Cerebellar nuclear complex (tissue), 1 donor: ENCODE results near the gene ZNF670.
"Not testable (repeated sequence)": the region's sequence is repeated elsewhere in the genome, so short reads cannot be mapped to it uniquely, and the experiment has no call there.

Experiments used
- DNase-seq, 2 experiments: peaks; one replicate each; lab custom pipeline; 2025; lab: John Stamatoyannopoulos, UW

Gene ZNF670

DNA sequence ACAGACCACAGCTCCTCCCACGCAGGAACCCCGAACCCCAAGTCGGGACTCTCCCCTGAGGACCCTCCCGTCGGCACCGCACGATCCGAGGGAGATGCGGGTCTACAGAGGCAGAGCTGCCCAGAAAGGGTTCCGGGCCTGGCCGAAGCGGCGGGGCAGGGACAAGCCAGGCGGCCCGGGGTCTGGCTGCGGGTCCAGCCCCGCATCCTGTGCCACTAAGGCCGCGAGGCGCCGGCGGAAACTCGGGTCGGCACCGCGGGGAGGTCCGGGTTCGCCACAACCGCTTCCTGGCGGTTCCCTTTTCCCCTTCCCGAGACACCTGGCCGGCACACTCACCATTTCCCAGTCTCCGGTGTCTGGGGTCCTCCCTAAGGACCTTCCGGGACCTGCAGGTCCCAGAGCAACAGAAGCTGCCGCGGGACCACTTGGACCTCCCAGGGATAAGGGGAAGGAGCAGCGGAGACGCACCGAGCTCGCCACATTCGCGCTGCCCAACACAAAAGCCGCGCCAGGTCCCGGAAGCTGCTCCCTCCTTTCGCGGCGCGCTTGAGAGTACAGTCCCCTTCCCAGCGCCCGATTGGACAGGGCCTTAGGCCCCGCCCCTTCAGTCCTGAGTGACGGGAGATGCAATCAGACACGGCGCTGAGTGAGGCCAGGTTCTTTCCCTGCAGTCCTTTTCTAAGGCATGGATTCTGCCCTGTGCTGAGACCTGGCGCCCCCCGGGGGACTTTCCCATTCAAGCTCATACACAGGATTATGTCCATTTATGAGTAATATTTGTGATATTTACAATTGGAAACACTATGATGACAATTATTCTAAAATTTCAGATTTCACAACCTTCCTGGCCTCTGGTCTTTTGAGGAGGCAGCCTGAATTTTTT lies at the start of gene ZNF670:
Gene ZNF670 (minus strand): TSS at position 554 of the 883 bp plus-strand sequence. CDS start 215 bp downstream, at position 339.
- DNase-seq: peak; percentile 69 to 97

GRCh38 chr1:247127519-247128282 lies 49.1 kb upstream of the ZNF670 start:
- not testable (repeated sequence) for DNase-seq

GRCh38 chr1:247126601-247127000 lies 48.0 kb upstream of the ZNF670 start:
- DNase-seq: not testable (repeated sequence)

DNA sequence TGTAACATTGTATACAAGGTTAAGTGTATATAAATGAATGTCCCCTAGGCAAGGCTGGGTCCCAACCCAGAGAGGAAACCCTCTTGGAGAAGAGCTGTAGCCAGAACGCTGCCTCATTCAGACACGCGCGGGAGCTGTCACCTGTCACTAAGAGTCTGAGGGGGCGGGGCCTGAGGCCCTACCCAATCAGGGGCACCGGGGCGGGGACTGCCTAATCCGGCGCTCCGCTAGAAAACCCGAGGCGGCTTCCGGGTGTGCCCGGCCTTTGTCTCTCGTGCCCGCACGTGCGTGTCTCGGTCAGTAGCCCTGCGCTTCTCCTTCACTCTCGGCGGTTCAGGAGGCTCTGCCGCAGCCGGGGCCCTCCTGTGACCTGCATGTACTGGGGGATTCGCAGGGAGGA lies 47.6 kb upstream of the ZNF670 start:
- not testable (repeated sequence) for DNase-seq

GRCh38 chr1:247121382-247121781 lies 42.8 kb upstream of the ZNF670 start:
- no peak for DNase-seq

- not testable (repeated sequence) for DNase-seq
Measured at GRCh38 chr1:247120408-247120668, 41.7 kb upstream of the ZNF670 start.

DNA sequence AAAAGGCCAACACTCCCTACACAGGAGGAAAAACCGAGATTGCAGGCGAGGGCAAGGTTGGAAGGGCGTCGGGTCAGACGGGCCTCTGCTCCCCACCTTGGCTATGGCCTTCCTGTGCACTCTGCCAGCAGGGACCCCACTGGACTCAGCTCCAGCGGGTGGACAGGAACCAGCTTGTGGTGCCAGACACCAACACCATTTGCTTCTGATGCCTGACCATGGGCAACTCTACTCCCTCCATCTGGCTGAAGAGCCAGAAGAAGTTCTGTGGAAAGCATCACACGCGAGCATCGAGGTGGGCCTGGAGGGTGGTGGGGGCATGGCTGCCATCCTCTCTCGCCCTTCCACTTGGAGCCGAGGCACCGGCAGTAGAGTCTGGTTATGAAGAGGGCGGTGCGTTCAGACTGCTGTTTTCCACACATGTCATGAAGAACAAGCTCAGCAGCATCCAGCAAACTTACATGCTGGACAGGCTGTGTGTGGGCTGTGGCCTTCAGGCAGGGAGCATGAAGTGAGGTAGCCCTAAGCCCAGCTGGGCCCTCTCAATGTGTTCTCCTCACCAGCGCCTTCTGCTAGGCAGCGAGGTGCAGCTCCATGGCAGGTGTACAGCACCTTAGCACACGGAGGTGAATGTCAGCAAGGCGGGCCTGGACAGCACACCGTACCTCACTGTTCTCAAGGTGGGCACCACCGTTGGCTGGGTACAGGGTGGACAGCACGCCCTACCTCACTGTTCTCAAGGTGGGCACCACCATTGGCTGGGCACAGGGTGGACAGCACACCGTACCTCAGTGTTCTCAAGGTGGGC lies 41.2 kb upstream of the ZNF670 start:
- DNase-seq: no peak

DNA sequence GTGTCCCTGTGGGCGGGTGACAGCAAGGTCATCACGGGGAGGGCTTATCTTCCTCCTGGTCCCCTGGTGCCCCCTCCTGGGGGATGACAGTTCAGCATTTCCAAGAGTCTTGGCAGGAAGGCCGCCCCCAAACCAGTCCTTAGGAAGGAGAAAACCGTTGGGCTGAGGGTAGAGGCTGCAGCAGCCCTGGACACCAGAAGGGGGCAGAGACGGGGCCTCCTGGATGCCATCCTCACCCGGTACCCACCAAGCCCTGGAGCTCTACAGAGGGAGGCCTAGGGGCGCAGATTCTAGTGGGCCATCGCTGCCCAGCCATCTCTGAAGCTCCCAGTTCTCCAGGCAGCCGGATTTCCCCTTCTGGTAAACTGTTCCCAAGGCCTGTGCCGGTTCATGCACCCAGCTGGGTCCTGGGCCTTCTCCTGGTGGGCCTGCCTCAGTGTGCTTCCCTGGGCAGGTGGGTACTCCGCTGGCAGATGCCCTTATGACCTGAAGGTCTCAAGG lies 40.4 kb upstream of the ZNF670 start:
- DNase-seq: no peak

GRCh38 chr1:247115545-247115944 lies 36.9 kb upstream of the ZNF670 start:
- DNase-seq: no peak

DNA sequence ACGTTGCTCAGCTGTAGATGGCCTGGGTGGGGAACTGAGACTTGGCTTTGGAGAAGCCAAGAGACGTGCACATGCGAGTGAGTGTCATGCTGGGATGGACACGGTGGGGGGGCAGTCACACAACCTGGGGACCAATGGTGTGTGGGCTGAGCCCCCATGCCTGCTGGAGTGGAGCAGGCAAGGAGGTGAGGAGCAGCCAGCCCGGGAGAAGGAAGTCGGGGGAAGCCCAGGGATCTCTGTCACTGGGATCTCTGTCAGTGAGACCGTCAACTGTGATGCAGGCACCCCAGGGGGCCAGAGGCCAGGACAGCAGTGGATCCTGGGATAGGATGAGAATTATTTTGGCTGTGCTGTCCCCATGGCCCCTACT lies 36.5 kb upstream of the ZNF670 start:
- no peak for DNase-seq

GRCh38 chr1:247114351-247115140 lies 35.9 kb upstream of the ZNF670 start:
- DNase-seq: no peak

DNA sequence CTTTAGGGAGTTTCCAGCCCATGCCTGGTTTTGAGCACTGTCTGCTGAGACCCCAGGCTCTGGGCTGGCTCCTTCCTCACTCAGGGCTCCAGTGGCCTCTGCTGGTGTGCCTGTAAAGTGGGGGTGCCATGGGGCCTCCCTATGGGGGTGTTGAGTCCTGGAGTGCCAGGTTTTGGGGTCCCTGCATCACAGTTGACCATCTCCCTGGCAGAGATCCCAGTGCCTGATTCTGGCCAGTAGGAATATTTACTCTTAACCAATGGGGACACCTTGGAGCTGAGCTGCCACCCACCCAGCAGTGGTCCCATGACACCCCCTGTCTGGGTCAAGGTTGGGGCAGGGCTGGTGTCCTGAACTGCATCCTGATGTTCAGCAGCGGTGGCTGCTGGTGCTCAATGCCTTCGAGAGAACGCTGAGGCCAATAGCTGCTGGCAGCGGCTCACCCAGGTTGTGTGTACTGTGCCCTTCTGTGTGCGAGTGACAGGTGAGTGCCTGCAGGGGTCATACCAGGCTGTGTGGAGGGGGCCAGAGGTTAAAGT lies 35.2 kb upstream of the ZNF670 start:
- no peak for DNase-seq

DNA sequence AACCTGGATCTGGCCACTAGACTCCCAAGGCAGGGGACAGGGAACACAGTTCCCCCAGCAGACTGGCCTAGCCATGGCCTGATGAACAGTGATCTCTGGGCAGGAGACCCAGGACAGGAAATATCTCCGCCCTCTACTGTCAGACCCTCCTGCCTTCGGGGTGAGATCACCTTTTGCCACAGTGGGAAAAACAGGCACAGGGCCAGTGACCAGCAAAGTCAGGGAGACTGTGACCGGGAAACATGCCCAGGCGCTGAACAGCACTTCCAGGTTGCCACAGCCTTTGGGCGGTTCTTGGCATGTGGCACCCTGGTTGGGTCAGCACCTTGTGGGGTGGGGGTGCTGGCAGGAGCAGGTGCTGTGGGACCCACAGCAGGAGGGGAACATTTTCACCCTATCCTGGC lies 34.5 kb upstream of the ZNF670 start:
- DNase-seq: no peak

- DNase-seq: no peak
Measured at GRCh38 chr1:247112479-247112781, 33.8 kb upstream of the ZNF670 start.

DNA sequence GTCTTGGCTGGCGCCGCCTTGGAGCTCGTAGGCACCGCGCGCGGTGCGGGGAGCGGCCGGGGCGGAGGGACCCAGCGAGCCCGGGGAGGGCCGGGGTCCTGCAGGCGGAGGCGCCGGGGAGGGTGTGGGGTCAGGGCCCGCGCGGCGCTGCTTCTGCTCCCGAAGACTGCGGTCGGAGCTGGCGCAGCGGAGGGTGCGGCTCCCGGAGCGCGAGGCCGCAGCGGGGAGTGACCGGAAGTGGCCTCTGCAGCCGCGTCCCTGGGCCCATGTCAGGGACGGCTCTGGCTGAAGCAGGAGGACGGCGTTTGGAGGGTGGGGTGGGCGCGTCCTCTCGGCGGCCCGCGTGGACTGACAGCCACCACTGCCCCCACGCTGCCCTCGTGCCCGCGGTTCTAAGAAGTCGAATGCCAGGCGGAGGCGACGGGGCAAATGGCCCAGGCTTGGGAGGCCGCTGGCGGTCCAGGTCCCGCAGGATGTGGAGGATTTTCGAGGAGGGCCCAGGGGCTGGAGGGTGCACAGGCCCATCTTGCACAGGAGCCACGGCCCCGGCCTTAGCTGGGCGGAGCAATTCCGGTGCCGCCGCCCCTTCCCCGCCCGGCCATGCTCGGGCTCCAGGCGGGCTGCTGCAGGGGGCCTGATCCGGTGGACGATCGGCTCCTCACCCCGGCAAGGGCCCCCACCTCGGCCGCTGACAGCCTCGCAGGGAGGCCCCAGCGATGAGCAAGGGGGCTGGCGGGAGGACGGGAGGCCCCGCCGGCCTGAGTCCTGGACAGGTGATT lies 33.3 kb upstream of the ZNF670 start:
- no peak for DNase-seq

DNA sequence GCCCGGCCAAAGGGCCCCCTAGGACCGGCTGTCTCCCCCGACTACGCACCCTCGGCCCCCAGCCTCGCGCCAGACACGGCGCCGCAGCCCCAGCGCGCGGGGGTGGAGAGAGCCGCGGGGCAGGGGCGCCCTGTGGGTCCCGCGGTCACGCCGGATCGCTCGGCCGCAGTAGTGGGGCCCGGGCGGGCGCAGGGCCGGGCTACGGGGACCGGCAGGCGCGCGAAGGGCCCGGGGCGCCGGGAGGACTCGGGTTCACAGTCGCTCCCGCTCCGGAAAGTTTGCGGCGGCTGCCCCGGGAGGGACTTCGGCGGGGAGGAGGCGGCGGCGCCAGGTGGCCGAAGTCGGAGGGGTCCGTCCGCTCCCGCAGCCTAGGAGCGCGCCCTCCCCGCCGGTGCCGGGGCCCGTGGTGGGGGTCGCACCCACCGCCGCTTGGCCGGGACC lies 32.7 kb upstream of the ZNF670 start:
- no peak for DNase-seq

- DNase-seq: no peak
Measured at GRCh38 chr1:247110627-247111258, 32.1 kb upstream of the ZNF670 start.

- no peak for DNase-seq
Measured at GRCh38 chr1:247107694-247108093, 29.1 kb upstream of the ZNF670 start.

GRCh38 chr1:247105966-247106365 lies 27.4 kb upstream of the ZNF670 start:
- no peak for DNase-seq

DNA sequence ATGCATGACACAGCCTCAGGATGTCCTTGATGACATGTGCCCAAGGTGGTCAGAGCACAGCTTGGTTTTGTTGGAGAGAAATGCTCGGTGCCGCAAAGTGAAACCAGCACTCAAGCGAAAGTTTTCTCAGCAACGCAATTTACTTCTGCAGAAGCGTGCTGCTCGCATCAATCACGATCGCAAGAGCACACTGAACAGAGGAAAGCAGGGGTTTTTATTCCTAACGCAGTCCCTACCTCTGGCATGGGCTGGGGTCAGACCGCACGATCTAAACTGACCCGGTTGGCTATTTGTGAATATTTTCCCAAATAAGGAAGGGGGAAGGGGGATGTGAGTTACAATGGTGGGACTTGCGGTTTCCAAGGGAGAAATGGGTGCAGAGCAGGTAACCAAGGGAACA lies 26.4 kb upstream of the ZNF670 start:
- no peak for DNase-seq
